Measurements from ENCODE around the gene RPP14. TPM values are rescaled to one million over a fixed set of nuclear protein-coding genes. Genes with fewer than 3 reads are reported as not detected.

RPP14 gene
- total RNA-seq, 2 donors from 2014 or later, result 22.0 to 23.6 TPM

- WGBS, 2 experiments (ENCODE audit: insufficient coverage in 1 of 2, insufficient read length in 1 of 2), result 97 to 100% methylated on average over 3 to 8 of the region's 8 CpGs
- Histone ChIP-seq H3K4me1 (ENCODE audit: control insufficient read depth, insufficient read depth, low read length) (peaks cover 6% of the 10 kb centered on the region), H3K27me3 (ENCODE audit: control insufficient read depth, insufficient read depth, low read length, poor library complexity, severe bottlenecking) (no peaks in the 10 kb centered on the region), H3K36me3 (ENCODE audit: control insufficient read depth, insufficient read depth, low read length) (no peaks in the 10 kb centered on the region), H3K4me3 (ENCODE audit: low read length) (no peak overlapping the region), H3K9me3 (ENCODE audit: control insufficient read depth, low read length) (no peaks in the 10 kb centered on the region), H3K27ac (ENCODE audit: low read depth, low read length) (no peak overlapping the region), H3K9ac (ENCODE audit: extremely low read depth, low read length, poor library complexity, severe bottlenecking) (no peak overlapping the region)
- TF ChIP-seq CTCF (conservative IDR thresholded peaks at IDR 0.05), result peak; percentile 56
- H3K27me3 Mint-ChIP-seq (ENCODE audit: insufficient read depth), result peaks cover 1% of the 10 kb centered on the region
- no peaks in the 10 kb centered on the region for H3K36me3 Mint-ChIP-seq (ENCODE audit: low read depth)
- H3K9me3 Mint-ChIP-seq, result no peaks in the 10 kb centered on the region
- H3K27ac Mint-ChIP-seq, result peak overlapping the region; percentile 62
- DNase-seq, result no peak
- H3K4me3 Mint-ChIP-seq, result no peak overlapping the region
- H3K4me1 Mint-ChIP-seq, result peaks cover 21% of the 10 kb centered on the region
Measured at GRCh38 chr3:58353722-58354553, 47.9 kb downstream of the RPP14 start.

DNA sequence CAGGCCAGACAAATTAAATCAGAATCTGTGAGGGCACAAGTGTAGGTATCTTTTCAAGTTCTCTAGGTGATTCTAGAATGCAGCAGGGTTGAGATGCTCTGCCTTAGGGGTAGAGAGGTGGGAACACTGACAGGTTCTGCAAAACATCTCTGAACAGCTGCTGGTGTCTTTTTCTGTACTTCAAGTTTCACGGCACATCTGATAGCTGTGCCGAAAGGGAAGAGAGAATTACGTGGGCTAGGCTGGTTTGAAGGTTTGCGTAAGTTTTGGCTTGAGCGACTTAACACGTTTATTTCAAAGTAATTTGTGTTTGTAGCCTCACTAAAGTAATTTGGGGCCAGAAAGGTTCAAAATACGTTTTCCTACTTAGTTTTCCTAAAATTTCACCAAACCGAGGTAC lies 49.1 kb downstream of the RPP14 start:
- Histone ChIP-seq H3K27ac (ENCODE audit: low read depth, low read length) (no peak overlapping the region), H3K4me1 (ENCODE audit: control insufficient read depth, insufficient read depth, low read length) (peaks cover 6% of the 10 kb centered on the region), H3K36me3 (ENCODE audit: control insufficient read depth, insufficient read depth, low read length) (no peaks in the 10 kb centered on the region), H3K4me3 (ENCODE audit: low read length) (no peak overlapping the region), H3K9ac (ENCODE audit: extremely low read depth, low read length, poor library complexity, severe bottlenecking) (no peak overlapping the region), H3K27me3 (ENCODE audit: control insufficient read depth, insufficient read depth, low read length, poor library complexity, severe bottlenecking) (no peaks in the 10 kb centered on the region), H3K9me3 (ENCODE audit: control insufficient read depth, low read length) (no peaks in the 10 kb centered on the region)
- Mint-ChIP-seq H3K4me3 (no peak overlapping the region), H3K9me3 (no peaks in the 10 kb centered on the region), H3K27ac (peak overlapping the region; percentile 52), H3K27me3 (ENCODE audit: insufficient read depth) (peaks cover 1% of the 10 kb centered on the region), H3K4me1 (peaks cover 21% of the 10 kb centered on the region), H3K36me3 (ENCODE audit: low read depth) (no peaks in the 10 kb centered on the region)
- WGBS, 2 experiments (ENCODE audit: insufficient coverage in 1 of 2, insufficient read length in 1 of 2), result 92% methylated on average over 8 of the region's 8 CpGs
- TF ChIP-seq CTCF (conservative IDR thresholded peaks at IDR 0.05), result no peak
- no peak for DNase-seq

DNA sequence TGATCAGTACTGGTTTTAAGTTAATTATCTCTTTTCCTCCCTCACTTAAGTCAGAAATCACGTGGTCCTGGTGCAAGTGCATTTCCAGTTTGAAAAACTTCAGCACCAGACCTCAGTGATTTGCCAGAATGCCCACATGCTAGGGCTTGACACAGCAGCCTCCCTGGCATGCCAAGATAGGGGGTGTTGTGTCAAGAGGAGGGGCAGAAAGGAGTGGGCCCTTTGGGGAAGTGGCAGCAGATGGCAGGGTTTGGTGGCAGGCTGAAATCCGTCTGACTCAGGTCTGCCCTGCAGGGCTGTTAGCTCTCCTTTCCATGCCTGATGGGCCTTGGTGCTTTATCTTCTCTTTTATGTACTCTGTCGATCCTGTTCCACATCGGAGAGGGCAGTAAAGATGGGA lies 50.0 kb downstream of the RPP14 start:
- Histone ChIP-seq H3K9ac (ENCODE audit: extremely low read depth, low read length, poor library complexity, severe bottlenecking) (no peak overlapping the region), H3K4me3 (ENCODE audit: low read length) (no peak overlapping the region), H3K4me1 (ENCODE audit: control insufficient read depth, insufficient read depth, low read length) (peaks cover 6% of the 10 kb centered on the region), H3K9me3 (ENCODE audit: control insufficient read depth, low read length) (no peaks in the 10 kb centered on the region), H3K27ac (ENCODE audit: low read depth, low read length) (no peak overlapping the region), H3K27me3 (ENCODE audit: control insufficient read depth, insufficient read depth, low read length, poor library complexity, severe bottlenecking) (no peaks in the 10 kb centered on the region), H3K36me3 (ENCODE audit: control insufficient read depth, insufficient read depth, low read length) (no peaks in the 10 kb centered on the region)
- no peaks in the 10 kb centered on the region for H3K36me3 Mint-ChIP-seq (ENCODE audit: low read depth)
- WGBS, 2 experiments (ENCODE audit: insufficient coverage in 1 of 2, insufficient read length in 1 of 2), result 77 to 85% methylated on average over 4 of the region's 4 CpGs
- TF ChIP-seq CTCF (conservative IDR thresholded peaks at IDR 0.05), result no peak
- H3K9me3 Mint-ChIP-seq, result no peaks in the 10 kb centered on the region
- H3K4me3 Mint-ChIP-seq, result no peak overlapping the region
- no peak overlapping the region for H3K27ac Mint-ChIP-seq
- H3K27me3 Mint-ChIP-seq (ENCODE audit: insufficient read depth), result peaks cover 1% of the 10 kb centered on the region
- H3K4me1 Mint-ChIP-seq, result peaks cover 21% of the 10 kb centered on the region
- DNase-seq, result no peak
